Measurements from ENCODE around the gene HOXB4. TPM values are rescaled to one million over a fixed set of nuclear protein-coding genes. Genes with fewer than 3 reads are reported as not detected.

Gene HOXB4
- total RNA-seq, 1 experiment from 2014 or later: 0.04 TPM

DNA sequence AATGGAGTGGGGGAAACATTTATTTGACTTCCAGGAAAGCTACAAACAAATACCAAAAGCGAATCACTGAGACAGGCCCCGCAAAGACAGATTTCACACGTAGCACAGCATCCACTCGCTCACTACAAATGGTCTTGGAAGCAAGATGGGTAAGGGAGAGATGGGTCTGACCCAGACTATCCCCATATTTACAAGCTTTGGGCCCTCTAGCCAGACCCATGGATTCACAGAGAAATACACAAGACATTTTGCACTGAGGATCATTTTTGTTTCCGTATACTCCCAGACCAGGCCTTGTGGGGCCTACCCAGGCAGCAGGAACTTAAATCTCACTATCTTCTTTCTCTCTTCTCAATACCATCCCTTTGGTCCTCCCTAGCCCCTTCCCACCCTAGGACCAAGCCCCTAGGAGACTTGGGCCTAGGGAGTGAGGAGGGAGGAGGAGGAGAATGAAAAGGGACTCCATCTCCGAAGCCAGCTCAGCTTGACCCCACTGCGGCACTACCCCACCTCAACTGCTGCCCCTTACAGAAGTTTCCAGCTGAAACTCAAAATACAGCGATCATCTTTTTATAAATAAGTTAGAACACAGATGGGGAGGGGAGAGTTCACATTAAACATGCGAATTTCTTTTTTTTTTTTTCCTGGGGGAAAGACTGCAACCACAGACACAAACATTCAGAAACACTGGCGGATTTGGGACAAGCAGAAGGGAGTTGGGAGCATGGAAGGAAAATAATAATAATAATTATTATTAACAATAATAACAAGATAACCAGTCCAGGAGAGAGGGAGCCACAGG lies 13.3 kb upstream of the HOXB4 start:
- ATAC-seq (no peak), DNase-seq (ENCODE audit: low spot score) (no peak)
- TF ChIP-seq, protein P1, sequence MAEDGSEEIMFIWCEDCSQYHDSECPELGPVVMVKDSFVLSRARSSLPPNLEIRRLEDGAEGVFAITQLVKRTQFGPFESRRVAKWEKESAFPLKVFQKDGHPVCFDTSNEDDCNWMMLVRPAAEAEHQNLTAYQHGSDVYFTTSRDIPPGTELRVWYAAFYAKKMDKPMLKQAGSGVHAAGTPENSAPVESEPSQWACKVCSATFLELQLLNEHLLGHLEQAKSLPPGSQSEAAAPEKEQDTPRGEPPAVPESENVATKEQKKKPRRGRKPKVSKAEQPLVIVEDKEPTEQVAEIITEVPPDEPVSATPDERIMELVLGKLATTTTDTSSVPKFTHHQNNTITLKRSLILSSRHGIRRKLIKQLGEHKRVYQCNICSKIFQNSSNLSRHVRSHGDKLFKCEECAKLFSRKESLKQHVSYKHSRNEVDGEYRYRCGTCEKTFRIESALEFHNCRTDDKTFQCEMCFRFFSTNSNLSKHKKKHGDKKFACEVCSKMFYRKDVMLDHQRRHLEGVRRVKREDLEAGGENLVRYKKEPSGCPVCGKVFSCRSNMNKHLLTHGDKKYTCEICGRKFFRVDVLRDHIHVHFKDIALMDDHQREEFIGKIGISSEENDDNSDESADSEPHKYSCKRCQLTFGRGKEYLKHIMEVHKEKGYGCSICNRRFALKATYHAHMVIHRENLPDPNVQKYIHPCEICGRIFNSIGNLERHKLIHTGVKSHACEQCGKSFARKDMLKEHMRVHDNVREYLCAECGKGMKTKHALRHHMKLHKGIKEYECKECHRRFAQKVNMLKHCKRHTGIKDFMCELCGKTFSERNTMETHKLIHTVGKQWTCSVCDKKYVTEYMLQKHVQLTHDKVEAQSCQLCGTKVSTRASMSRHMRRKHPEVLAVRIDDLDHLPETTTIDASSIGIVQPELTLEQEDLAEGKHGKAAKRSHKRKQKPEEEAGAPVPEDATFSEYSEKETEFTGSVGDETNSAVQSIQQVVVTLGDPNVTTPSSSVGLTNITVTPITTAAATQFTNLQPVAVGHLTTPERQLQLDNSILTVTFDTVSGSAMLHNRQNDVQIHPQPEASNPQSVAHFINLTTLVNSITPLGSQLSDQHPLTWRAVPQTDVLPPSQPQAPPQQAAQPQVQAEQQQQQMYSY (CRISPR knock-in tag; IDR thresholded peaks at IDR 0.05): no peak
- TF ChIP-seq, protein P2, sequence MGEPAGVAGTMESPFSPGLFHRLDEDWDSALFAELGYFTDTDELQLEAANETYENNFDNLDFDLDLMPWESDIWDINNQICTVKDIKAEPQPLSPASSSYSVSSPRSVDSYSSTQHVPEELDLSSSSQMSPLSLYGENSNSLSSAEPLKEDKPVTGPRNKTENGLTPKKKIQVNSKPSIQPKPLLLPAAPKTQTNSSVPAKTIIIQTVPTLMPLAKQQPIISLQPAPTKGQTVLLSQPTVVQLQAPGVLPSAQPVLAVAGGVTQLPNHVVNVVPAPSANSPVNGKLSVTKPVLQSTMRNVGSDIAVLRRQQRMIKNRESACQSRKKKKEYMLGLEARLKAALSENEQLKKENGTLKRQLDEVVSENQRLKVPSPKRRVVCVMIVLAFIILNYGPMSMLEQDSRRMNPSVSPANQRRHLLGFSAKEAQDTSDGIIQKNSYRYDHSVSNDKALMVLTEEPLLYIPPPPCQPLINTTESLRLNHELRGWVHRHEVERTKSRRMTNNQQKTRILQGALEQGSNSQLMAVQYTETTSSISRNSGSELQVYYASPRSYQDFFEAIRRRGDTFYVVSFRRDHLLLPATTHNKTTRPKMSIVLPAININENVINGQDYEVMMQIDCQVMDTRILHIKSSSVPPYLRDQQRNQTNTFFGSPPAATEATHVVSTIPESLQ (CRISPR knock-in tag; IDR thresholded peaks at IDR 0.05): no peak
- TF ChIP-seq SOX15 (CRISPR knock-in tag; IDR thresholded peaks at IDR 0.05) (no peak), EMX1 (CRISPR knock-in tag; IDR thresholded peaks at IDR 0.05) (no peak), ZNF317 (CRISPR knock-in tag; IDR thresholded peaks at IDR 0.05; ENCODE audit: borderline replicate concordance, low read depth) (no peak), NFATC4 (CRISPR knock-in tag; IDR thresholded peaks at IDR 0.05) (no peak), ZNF671 (CRISPR knock-in tag; IDR thresholded peaks at IDR 0.05) (no peak)
- TF ChIP-seq, protein P3, sequence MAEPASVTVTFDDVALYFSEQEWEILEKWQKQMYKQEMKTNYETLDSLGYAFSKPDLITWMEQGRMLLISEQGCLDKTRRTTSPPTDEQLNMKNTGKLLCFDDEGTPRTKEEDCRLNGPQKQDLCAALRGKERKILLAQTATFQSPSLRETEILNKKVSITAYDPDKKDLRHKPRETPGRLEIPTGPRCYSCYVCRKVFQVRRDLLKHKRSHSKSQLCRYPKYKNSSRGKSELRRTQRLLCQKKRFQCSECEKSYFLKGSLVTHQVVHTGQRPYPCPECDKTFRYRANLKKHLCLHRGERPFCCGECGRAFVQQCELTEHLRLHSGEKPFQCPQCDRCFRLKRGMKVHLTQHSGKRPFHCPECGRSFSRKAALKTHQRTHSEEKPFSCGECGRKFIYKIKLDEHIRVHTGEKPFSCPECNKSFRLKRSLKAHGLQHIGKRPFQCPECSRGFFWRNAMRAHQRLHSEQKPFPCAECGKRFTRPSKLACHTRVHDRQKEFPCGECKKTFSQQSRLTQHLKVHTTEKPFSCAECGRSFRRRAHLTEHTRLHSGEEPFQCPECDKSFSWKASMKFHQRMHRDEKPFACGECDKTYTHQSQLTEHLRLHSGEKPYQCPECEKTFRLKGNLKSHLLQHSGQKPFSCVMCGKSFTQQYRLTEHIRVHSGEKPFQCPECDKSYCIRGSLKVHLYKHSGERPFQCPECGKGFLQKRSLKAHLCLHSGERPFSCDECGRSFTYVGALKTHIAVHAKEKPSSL (CRISPR knock-in tag; conservative IDR thresholded peaks at IDR 0.05): no peak
- Mint-ChIP-seq H3K27ac (no peak overlapping the region), H3K9me3 (no peaks in the 10 kb centered on the region), H3K27me3 (ENCODE audit: low read depth) (peaks cover 100% of the 10 kb centered on the region; the same call in 1 of the 2 replicates), H3K4me3 (no peak overlapping the region), H3K36me3 (peaks cover 2% of the 10 kb centered on the region; the same call in 1 of the 2 replicates), H3K4me1 (peaks cover 46% of the 10 kb centered on the region)
- ChIA-PET CTCF (interaction anchor here (1.0 to 2.5 kb wide), 6 partner anchors 10 to 255 kb away, joined by 3 to 15 read pairs (median 8); no protein-coding TSS in a partner anchor), POLR2A (no interaction called here)

DNA sequence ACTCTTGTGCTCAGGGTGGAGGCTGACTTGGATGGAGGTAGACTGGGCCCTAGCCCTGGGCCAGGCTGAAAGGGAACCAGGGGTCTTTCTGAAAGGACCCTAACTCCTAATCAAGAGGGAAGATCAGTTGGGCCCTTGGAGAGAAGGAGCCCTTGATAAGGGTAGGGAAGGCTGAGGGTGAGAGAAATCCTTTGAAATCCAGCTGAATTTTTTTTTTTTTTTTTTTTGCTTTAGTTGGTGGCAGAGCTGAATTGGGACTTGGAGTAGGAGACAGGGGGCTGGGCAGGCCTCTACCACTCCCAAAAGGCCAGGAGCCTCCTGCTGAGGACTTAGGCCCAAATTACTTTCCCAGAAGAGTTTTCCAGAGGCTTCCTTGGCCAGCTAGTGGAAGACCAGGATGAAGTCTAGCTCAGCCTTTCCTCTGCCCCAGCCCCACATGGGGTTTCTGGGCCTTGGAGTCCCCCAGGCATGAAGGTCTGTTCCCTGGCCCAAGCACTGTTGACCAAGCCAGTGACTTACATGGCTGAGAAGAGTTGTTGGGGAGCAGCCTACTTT lies 12.5 kb upstream of the HOXB4 start:
- POLR2A ChIA-PET: no interaction called here
- peaks cover 49% of the 10 kb centered on the region for H3K4me1 Mint-ChIP-seq

DNA sequence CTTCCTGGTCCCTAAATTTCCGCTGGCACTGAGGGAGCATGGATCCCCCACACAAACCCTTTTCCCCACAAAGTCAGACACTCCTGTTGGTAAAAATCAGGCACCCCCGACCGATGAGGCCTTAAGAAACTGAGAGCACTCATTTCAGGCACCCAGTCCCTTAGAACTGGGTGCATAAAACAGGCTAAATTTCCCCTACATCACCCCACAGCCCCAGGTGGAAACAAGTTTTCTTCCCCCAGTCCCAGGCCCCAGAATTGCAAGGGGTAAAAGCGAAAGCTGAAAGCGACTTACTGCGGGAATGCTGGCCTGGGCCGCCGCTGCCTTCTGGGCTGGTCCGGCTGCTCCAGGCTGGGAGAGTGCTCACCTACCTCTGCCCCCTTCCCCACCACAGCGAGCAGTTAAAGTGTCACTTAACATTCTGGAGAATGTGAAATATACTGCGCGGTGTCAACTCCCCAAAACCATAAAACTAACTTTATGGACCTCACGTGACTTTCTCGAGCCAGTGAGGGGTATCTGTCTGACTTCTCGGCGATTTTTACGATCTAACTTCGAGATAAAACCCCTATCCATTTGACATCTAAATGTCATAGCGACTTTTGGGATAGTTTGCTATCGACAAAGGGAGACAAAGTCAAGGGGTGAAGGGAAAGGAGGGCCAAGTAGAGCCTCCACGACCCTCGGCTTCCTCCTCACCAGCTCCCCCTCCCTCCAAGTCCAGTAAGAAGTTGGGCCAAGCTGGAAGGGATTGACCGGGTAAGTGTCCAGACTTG lies 11.9 kb upstream of the HOXB4 start, which contains the start of gene HOXB3:
Gene HOXB3 (minus strand): TSS at position 411 of the 776 bp plus-strand sequence. CDS start 37,767 bp downstream, outside the sequence.
- POLR2A ChIA-PET: no interaction called here
- no peaks in the 10 kb centered on the region for H3K36me3 Mint-ChIP-seq
- H3K9me3 Mint-ChIP-seq: no peaks in the 10 kb centered on the region
- H3K27me3 Mint-ChIP-seq (ENCODE audit: low read depth): peaks cover 100% of the 10 kb centered on the region; the same call in 1 of the 2 replicates
- H3K4me1 Mint-ChIP-seq: peaks cover 50% of the 10 kb centered on the region
- no peak within 1 kb of the TSS for H3K27ac Mint-ChIP-seq
- no peak within 1 kb of the TSS for H3K4me3 Mint-ChIP-seq
- CTCF ChIA-PET: interaction anchor here (0.6 to 3.6 kb wide), 7 partner anchors 11 to 89 kb away, joined by 3 to 21 read pairs (median 4); no protein-coding TSS in a partner anchor
- no peak for ATAC-seq
- DNase-seq (ENCODE audit: low spot score): no peak
- TF ChIP-seq, protein P4, sequence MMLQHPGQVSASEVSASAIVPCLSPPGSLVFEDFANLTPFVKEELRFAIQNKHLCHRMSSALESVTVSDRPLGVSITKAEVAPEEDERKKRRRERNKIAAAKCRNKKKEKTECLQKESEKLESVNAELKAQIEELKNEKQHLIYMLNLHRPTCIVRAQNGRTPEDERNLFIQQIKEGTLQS (CRISPR knock-in tag; conservative IDR thresholded peaks at IDR 0.05): no peak
- TF ChIP-seq, protein P5, sequence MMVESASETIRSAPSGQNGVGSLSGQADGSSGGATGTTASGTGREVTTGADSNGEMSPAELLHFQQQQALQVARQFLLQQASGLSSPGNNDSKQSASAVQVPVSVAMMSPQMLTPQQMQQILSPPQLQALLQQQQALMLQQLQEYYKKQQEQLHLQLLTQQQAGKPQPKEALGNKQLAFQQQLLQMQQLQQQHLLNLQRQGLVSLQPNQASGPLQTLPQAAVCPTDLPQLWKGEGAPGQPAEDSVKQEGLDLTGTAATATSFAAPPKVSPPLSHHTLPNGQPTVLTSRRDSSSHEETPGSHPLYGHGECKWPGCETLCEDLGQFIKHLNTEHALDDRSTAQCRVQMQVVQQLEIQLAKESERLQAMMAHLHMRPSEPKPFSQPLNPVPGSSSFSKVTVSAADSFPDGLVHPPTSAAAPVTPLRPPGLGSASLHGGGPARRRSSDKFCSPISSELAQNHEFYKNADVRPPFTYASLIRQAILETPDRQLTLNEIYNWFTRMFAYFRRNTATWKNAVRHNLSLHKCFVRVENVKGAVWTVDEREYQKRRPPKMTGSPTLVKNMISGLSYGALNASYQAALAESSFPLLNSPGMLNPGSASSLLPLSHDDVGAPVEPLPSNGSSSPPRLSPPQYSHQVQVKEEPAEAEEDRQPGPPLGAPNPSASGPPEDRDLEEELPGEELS (CRISPR knock-in tag; IDR thresholded peaks at IDR 0.05): no peak
- TF ChIP-seq, protein P6, sequence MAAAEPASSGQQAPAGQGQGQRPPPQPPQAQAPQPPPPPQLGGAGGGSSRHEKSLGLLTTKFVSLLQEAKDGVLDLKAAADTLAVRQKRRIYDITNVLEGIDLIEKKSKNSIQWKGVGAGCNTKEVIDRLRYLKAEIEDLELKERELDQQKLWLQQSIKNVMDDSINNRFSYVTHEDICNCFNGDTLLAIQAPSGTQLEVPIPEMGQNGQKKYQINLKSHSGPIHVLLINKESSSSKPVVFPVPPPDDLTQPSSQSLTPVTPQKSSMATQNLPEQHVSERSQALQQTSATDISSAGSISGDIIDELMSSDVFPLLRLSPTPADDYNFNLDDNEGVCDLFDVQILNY (CRISPR knock-in tag; IDR thresholded peaks at IDR 0.05): no peak
- TF ChIP-seq, protein P7, sequence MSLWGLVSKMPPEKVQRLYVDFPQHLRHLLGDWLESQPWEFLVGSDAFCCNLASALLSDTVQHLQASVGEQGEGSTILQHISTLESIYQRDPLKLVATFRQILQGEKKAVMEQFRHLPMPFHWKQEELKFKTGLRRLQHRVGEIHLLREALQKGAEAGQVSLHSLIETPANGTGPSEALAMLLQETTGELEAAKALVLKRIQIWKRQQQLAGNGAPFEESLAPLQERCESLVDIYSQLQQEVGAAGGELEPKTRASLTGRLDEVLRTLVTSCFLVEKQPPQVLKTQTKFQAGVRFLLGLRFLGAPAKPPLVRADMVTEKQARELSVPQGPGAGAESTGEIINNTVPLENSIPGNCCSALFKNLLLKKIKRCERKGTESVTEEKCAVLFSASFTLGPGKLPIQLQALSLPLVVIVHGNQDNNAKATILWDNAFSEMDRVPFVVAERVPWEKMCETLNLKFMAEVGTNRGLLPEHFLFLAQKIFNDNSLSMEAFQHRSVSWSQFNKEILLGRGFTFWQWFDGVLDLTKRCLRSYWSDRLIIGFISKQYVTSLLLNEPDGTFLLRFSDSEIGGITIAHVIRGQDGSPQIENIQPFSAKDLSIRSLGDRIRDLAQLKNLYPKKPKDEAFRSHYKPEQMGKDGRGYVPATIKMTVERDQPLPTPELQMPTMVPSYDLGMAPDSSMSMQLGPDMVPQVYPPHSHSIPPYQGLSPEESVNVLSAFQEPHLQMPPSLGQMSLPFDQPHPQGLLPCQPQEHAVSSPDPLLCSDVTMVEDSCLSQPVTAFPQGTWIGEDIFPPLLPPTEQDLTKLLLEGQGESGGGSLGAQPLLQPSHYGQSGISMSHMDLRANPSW (CRISPR knock-in tag; conservative IDR thresholded peaks at IDR 0.05; ENCODE audit: low read depth): no peak
- no peak for TF ChIP-seq HMGA2 (CRISPR knock-in tag; IDR thresholded peaks at IDR 0.05)

More for the DNA sequence above, 12.5 kb upstream of the HOXB4 start:
- ATAC-seq (no peak), DNase-seq (ENCODE audit: low spot score) (no peak)
- TF ChIP-seq CREM (CRISPR knock-in tag; IDR thresholded peaks at IDR 0.05): no peak
- Mint-ChIP-seq H3K36me3 (no peaks in the 10 kb centered on the region), H3K27ac (no peak overlapping the region), H3K9me3 (no peaks in the 10 kb centered on the region), H3K4me3 (no peak overlapping the region), H3K27me3 (ENCODE audit: low read depth) (peaks cover 100% of the 10 kb centered on the region; the same call in 1 of the 2 replicates)
- CTCF ChIA-PET: interaction anchor here (0.6 to 1.6 kb wide), 6 partner anchors 11 to 44 kb away, joined by 3 to 5 read pairs (median 4); no protein-coding TSS in a partner anchor
